Skeletal muscle tissue (tissue), 4 donors: ENCODE data around the gene TSC22D1. TPM values are rescaled to one million over a fixed set of nuclear protein-coding genes. Genes with fewer than 3 reads are reported as not detected.

ENCODE experiments used
- H3K27ac ChIP-seq: one replicate; pipeline ENCODE4 v1.7.0; 2013; ENCODE audit warnings: mild to moderate bottlenecking, low read depth, low read length, inconsistent platforms
- H3K27me3 ChIP-seq, 3 donors: one replicate each; pipeline ENCODE4 v1.7.0; 2013; ENCODE audit warnings: low read length in 3 of 3; ENCODE audit not compliant: control insufficient read depth in 3 of 3, insufficient read depth in 3 of 3
- H3K36me3 ChIP-seq, 3 donors: one replicate each; pipeline ENCODE4 v1.7.0; 2013; ENCODE audit warnings: low read length in 3 of 3; ENCODE audit not compliant: control insufficient read depth in 3 of 3, insufficient read depth in 3 of 3
- H3K4me1 ChIP-seq, 3 donors: one replicate each; pipeline ENCODE4 v1.7.0; 2013; ENCODE audit warnings: low read length in 3 of 3, mild to moderate bottlenecking in 3 of 3; ENCODE audit not compliant: control insufficient read depth in 3 of 3, insufficient read depth in 3 of 3
- H3K4me3 ChIP-seq, 3 donors: one replicate each; pipeline ENCODE4 v1.7.0; 2013; ENCODE audit warnings: low read length in 3 of 3
- H3K9ac ChIP-seq, 3 donors: one replicate each; pipeline ENCODE4 v1.7.0; 2013; ENCODE audit warnings: low read length in 3 of 3, mild to moderate bottlenecking in 3 of 3, moderate library complexity in 2 of 3, low read depth in 1 of 3
- H3K9me3 ChIP-seq, 3 donors: one replicate each; pipeline ENCODE4 v1.7.0; 2013; ENCODE audit warnings: low read length in 3 of 3; ENCODE audit not compliant: control insufficient read depth in 3 of 3
- total RNA-seq: library from RNA; depleted of rRNA; stranded (reverse); fragments of >200 nt; gene quantifications from one replicate; pipeline ENCODE4 v1.2.3, GENCODE V29; 2014
- donor health status: Osteomylitis.

TSC22D1 gene
- total RNA-seq, 1 donor from 2014 or later, result 69.4 TPM

DNA sequence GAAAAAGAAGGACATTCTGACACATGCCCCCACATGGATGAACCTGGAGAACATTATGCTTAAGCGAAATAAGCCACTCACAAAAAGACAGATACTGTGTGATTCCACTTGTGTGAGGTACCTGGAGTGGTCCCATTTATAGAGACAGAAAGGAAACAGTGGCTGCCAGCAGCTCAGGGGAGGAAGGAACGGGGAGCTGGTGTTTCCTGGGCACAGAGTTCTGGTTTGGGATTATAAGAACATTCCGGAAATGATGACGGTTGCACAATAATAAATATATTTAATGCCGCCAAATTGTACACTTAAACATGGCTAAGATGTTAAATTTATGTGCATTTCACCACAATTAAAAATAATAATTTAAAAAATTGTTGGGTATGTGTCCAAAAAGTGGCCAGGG, 169.5 kb downstream of the TSC22D1 start:
- Histone ChIP-seq H3K9me3 (no peaks in the 10 kb centered on the region), H3K27me3 (peaks cover 0 to 3% (median 0%) of the 10 kb centered on the region in 3 donors), H3K4me3 (no peak overlapping the region), H3K36me3 (no peaks in the 10 kb centered on the region), H3K9ac (no peak overlapping the region), H3K4me1 (no peaks in the 10 kb centered on the region), H3K27ac (no peak overlapping the region)

DNA sequence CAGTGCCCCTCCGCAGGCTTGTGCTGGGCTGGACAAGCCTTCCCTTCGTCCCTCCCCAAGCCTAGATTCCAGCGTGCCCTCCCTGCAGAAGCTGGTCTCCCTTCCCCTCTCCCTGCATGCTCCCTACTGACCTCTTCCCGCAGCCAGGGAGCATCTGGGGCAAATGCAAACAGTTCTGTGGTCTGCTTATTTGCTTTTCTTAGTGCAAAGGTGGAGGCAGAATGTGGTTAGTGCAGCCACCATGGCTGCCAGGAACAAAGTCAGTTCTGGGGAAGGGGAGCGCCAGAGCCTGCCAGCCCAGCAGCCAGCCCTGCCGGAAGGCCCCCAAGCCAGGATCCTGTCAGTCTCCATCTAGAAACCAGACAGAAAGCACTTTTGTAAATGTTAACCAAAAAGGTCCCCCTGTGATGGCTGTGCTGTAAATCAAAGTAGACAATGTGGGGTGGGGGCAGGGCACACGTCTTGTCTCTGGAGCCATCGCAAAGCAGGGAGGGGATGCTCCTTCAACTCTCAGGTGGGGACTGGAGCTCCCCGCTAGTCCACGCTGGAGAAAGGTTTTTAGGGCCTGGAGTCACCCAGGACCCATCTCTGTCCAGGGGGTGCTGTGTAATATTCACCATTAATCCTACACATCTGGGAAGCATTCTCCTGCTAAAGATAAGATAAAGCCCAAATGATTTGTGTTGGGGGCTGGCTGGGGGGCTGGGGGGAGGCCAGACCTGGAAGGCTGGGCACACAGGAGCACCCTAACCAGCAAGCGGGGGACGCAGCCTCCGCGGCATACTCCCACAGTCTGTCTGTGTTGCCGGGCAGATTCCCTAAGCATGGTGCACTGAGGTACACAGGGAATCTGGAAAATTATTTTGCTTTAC, 171.6 kb downstream of the TSC22D1 start:
- no peaks in the 10 kb centered on the region for H3K4me1 ChIP-seq
- H3K27me3 ChIP-seq, result peaks cover 0 to 5% (median 3%) of the 10 kb centered on the region in 3 donors
- no peak overlapping the region for H3K4me3 ChIP-seq
- no peak overlapping the region for H3K27ac ChIP-seq
- no peaks in the 10 kb centered on the region for H3K36me3 ChIP-seq
- H3K9ac ChIP-seq, result no peak overlapping the region
- H3K9me3 ChIP-seq, result no peaks in the 10 kb centered on the region

DNA sequence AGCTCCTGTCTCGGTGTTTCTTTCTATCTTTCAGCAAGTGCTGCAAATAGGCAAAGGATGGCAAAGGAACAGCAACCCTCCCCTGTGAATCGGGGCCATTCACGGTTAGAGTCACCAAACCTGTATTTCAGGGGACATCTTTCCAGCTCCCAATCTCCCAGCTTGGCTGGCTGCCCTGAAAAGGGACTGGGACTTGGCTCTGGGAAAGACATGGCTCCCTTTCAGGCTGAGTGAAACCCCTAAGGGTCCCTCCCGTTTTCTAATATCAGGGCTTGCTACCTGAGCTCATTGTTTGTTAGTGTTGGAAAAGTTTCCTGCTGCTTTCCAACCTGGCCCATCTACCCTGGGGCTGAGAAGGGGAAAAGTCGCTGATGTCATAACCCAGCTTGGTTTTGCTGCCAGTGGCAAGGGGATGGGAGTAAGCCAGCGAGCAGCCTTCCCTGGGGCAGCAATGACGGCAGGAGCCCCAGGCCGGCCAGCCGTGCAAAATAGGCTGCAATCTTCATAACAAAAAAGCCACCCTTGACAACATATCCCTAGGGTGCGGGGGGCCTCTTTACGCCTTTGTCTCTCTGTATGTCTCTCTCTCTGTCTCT, 172.6 kb downstream of the TSC22D1 start:
- no peaks in the 10 kb centered on the region for H3K4me1 ChIP-seq
- H3K9me3 ChIP-seq, result no peaks in the 10 kb centered on the region
- no peaks in the 10 kb centered on the region for H3K36me3 ChIP-seq
- no peak overlapping the region for H3K9ac ChIP-seq
- no peak overlapping the region for H3K4me3 ChIP-seq
- H3K27me3 ChIP-seq, result peaks cover 0 to 5% (median 3%) of the 10 kb centered on the region in 3 donors
- no peak overlapping the region for H3K27ac ChIP-seq

DNA sequence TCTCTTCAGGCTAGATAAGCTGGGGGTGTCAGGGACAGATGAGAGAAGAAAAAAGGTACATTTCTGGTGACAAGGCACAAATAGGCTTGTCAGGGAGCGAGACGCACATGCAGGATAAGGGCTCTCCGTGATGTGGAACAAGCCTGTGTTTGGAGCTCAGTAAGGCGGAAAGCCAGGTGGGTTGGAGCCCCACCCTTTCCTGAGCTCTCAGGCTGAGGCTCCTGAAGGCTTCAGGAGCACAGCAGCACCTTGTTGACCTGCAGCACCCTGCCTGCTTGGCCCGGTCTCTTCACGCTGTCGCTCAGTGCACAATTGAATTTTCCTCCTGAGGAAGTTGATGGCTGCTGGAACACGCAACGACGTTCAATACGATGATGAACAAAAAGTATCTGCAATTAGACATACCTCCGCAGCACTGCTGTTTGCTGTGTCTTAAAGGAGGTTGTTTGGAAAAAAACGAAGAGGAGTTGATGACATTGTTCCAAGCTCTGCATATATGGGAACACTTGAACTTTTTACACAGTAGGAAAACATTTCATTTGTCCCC, 173.2 kb downstream of the TSC22D1 start:
- Histone ChIP-seq H3K27me3 (peaks cover 0 to 5% (median 5%) of the 10 kb centered on the region in 3 donors), H3K27ac (no peak overlapping the region), H3K9me3 (no peaks in the 10 kb centered on the region), H3K9ac (no peak overlapping the region), H3K4me1 (no peaks in the 10 kb centered on the region), H3K36me3 (no peaks in the 10 kb centered on the region), H3K4me3 (no peak overlapping the region)

DNA sequence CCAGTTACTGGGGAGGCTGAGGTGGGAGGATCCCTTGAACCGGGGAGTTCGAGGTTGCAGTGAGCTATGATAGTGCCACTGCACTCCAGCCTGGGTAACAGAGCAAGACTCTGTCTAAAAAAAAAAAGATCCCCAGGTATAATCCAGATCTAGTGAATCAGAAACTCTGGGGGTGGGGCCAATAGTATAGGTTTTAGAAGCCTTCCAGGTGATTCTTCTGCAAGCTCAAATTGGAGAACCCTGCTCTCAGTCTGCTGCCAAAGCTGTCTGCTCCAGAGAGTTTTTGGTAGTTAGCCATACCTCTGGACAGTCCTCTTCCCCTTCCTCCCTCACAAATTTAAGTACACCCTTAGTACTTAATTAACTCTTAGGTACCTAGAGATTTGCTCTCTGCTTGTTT, 174.6 kb downstream of the TSC22D1 start:
- peaks cover 0 to 11% (median 2%) of the 10 kb centered on the region in 3 donors for H3K4me1 ChIP-seq
- H3K9me3 ChIP-seq, result no peaks in the 10 kb centered on the region
- no peak overlapping the region for H3K27ac ChIP-seq
- no peaks in the 10 kb centered on the region for H3K36me3 ChIP-seq
- H3K4me3 ChIP-seq, result no peak overlapping the region
- no peak overlapping the region for H3K9ac ChIP-seq
- peaks cover 0 to 6% (median 5%) of the 10 kb centered on the region in 3 donors for H3K27me3 ChIP-seq

DNA sequence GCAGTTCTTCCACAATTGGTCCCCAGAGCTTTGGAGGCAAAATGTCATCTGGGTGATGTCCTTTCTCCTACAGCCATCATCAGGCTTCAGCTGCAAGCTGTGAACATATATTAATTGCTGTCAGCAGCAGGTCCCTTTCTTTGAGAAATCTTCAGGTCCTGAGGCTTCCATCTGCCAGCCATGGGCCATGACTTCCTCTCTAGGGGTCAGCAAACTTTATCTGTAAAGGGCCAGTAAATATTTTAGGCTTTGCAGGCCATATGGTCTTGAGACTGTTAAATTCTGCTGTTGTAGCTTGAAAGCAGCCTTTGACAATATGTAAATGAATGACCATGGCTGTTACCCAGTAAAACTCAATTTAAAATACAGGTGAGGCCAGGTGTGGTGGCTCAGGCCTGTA, 175.4 kb downstream of the TSC22D1 start:
- Histone ChIP-seq H3K4me3 (no peak overlapping the region), H3K27ac (no peak overlapping the region)

DNA sequence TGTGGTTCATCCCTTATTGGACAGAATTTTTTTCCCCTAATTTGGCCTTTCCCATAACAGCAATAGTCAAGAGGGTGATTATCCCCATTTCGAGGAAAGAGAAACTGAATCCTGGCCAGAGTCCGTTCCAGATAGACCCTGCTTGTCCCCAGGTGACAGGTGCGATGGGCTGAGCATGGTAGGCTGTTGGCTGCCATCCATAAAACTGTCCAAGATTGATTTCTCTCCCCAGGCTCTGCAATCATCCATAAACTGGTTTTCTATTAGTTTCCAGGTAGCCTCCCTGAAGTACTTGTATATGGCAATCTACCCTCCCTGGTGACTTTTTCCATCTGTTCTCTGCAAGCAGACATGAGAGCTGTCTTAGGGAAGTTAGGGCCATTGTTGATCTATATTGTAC, 177.1 kb downstream of the TSC22D1 start:
- Histone ChIP-seq H3K9me3 (no peaks in the 10 kb centered on the region), H3K4me3 (no peak overlapping the region), H3K4me1 (peaks cover 0 to 12% (median 5%) of the 10 kb centered on the region in 3 donors), H3K27ac (no peak overlapping the region), H3K36me3 (no peaks in the 10 kb centered on the region), H3K9ac (no peak overlapping the region), H3K27me3 (peaks cover 0 to 6% (median 5%) of the 10 kb centered on the region in 3 donors)

More for the DNA sequence above, 175.4 kb downstream of the TSC22D1 start:
- H3K9me3 ChIP-seq, result no peaks in the 10 kb centered on the region
- H3K27me3 ChIP-seq, result peaks cover 0 to 6% (median 5%) of the 10 kb centered on the region in 3 donors
- H3K36me3 ChIP-seq, result no peaks in the 10 kb centered on the region
- peaks cover 0 to 12% (median 5%) of the 10 kb centered on the region in 3 donors for H3K4me1 ChIP-seq
- H3K9ac ChIP-seq, result no peak overlapping the region

DNA sequence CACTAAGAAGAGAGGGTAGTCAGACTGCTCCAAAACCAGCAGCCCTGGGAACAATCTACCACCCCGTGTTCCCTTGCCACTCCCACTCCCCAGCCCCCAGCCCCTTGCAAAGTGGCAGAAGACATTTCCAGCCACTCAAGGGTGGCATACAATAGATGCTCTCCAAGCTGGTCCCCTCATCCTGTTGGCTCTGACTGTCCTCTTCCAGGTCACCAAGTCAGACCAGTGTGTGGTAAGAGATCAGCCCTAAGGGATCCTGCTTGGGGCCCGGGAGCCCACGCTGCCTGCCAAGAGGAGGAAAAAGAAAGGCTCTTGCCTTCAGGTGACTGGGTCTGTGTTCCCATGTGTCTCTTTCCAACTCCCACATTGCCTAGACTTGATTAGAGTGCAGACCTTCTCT, 177.5 kb downstream of the TSC22D1 start:
- H3K36me3 ChIP-seq, result no peaks in the 10 kb centered on the region
- peaks cover 0 to 6% (median 5%) of the 10 kb centered on the region in 3 donors for H3K27me3 ChIP-seq
- H3K9ac ChIP-seq, result no peak overlapping the region
- no peaks in the 10 kb centered on the region for H3K9me3 ChIP-seq
- no peak overlapping the region for H3K27ac ChIP-seq
- no peak overlapping the region for H3K4me3 ChIP-seq
- peaks cover 0 to 12% (median 5%) of the 10 kb centered on the region in 3 donors for H3K4me1 ChIP-seq

DNA sequence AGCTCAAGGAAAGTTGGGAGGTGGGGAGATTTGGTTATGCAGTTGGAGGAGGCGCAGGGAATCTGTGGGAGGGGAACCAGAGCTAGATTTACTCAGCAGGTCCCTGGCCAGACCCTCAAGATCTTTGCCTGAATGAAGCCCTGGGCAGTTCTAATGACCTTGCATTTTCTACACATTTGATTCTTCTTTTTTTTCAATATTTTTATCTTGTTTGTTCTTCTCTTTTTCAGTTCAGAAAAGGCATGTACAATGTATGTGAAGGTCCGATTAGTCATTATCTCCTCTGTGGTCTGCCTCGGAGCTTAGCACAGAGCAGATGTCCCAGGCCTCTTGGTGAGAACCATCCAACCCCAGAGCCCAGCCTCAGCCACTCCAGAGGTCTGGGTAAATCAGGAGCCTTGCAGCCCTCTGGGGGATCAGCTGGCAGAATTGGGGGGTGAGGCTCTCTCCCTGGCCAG, 178.3 kb downstream of the TSC22D1 start:
- Histone ChIP-seq H3K27me3 (peaks cover 0 to 5% (median 3%) of the 10 kb centered on the region in 3 donors), H3K4me3 (no peak overlapping the region), H3K9me3 (no peaks in the 10 kb centered on the region), H3K9ac (peak overlapping the region in 1 of 3 donors; percentile 42), H3K36me3 (no peaks in the 10 kb centered on the region), H3K27ac (peak overlapping the region; percentile 59), H3K4me1 (peaks cover 0 to 12% (median 5%) of the 10 kb centered on the region in 3 donors)
